Fibroblast of lung (primary cell): ENCODE data around the gene UBE2U. TPM values are rescaled to one million over a fixed set of nuclear protein-coding genes. Genes with fewer than 3 reads are reported as not detected.

ENCODE experiments used
- DNase-seq, 2 donors: peaks; one replicate each; pipeline versions ENCODE4 v3.0.0 to v3.0.0-alpha.2; 2010; ENCODE audit warnings: low read depth in 2 of 2
- H2AFZ ChIP-seq: 2 replicates; pipeline ENCODE4 v1.5.1; 2012; ENCODE audit warnings: low read length, control low read depth, inconsistent platforms
- H3K27ac ChIP-seq: 2 replicates; pipeline ENCODE4 v1.5.1; 2011; ENCODE audit warnings: low read length, control low read depth; ENCODE audit not compliant: insufficient read depth
- H3K27me3 ChIP-seq: 2 replicates; pipeline ENCODE4 v1.5.1; 2011; ENCODE audit warnings: mild to moderate bottlenecking, low read length; ENCODE audit not compliant: control insufficient read depth, insufficient read depth
- H3K36me3 ChIP-seq: 2 replicates; pipeline ENCODE4 v1.5.1; 2011; ENCODE audit warnings: low read length; ENCODE audit not compliant: control insufficient read depth, insufficient read depth
- H3K4me1 ChIP-seq: 2 replicates; pipeline ENCODE4 v1.5.1; 2011; ENCODE audit warnings: low read length; ENCODE audit not compliant: control insufficient read depth, insufficient read depth; ENCODE audit errors: extremely low read depth
- H3K4me2 ChIP-seq: 2 replicates; pipeline ENCODE4 v1.5.1; 2011; ENCODE audit warnings: low read length, control low read depth; ENCODE audit not compliant: insufficient read depth; ENCODE audit errors: extremely low read depth
- H3K4me3 ChIP-seq, 4 experiments: fragments of 200-600 bp in 1 of 4; sonication (generic) in 1 of 4; replicated peaks in 1 of 4; 2 replicates each; pipeline ENCODE4 v1.5.1; 2011 to 2016; ENCODE audit warnings: low read length in 4 of 4, low read depth in 3 of 4, mild to moderate bottlenecking in 3 of 4, control low read depth in 2 of 4, inconsistent platforms in 1 of 4, mixed read lengths in 1 of 4; ENCODE audit not compliant: insufficient read depth in 1 of 4; ENCODE audit errors: control extremely low read depth in 1 of 4
- H3K79me2 ChIP-seq: 2 replicates; pipeline ENCODE4 v1.5.1; 2012; ENCODE audit warnings: mild to moderate bottlenecking, low read length, inconsistent platforms; ENCODE audit not compliant: control insufficient read depth, insufficient read depth
- H3K9ac ChIP-seq: 2 replicates; pipeline ENCODE4 v1.5.1; 2011; ENCODE audit warnings: mild to moderate bottlenecking, low read length, control low read depth; ENCODE audit not compliant: insufficient read depth
- H3K9me3 ChIP-seq: 2 replicates; pipeline ENCODE4 v1.5.1; 2012; ENCODE audit warnings: low read depth, low read length; ENCODE audit not compliant: control insufficient read depth, insufficient read depth
- H4K20me1 ChIP-seq: 2 replicates; pipeline ENCODE4 v1.5.1; 2011; ENCODE audit warnings: low read length; ENCODE audit not compliant: control insufficient read depth, insufficient read depth; ENCODE audit errors: extremely low read depth
- CTCF ChIP-seq, 2 donors: IDR thresholded peaks in 1 of 2; conservative IDR thresholded peaks in 1 of 2; 1 replicate in 1 of 2; 2 replicates in 1 of 2; pipeline ENCODE4 v1.5.1; 2011 to 2012; ENCODE audit warnings: low read length in 2 of 2, control low read depth in 1 of 2, inconsistent platforms in 1 of 2, low read depth in 1 of 2, mild to moderate bottlenecking in 1 of 2
- EZH2 ChIP-seq: IDR thresholded peaks from 2 replicates; pipeline ENCODE4 v1.5.1; 2012; ENCODE audit warnings: low read length, control low read depth, mild to moderate bottlenecking; ENCODE audit errors: missing control alignments
- polyA plus RNA-seq, 2 donors: library from polyadenylated mRNA; depleted of rRNA in 1 of 2; stranded (reverse) in 1 of 2; unstranded in 1 of 2; fragments of >200 nt; gene quantifications; 2 replicates each; pipeline ENCODE4 v1.2.1, GENCODE V29; 2011 to 2012; ENCODE audit warnings: missing spikeins in 1 of 2
- total RNA-seq: library from RNA; depleted of rRNA; stranded (reverse); fragments of >200 nt; gene quantifications from 2 replicates; pipeline ENCODE4 v1.2.1, GENCODE V29; 2014

The UBE2U gene
- total and polyA plus RNA-seq, 2 donors (not counting 1 experiment from before 2014, with no cell fraction given) = not detected

- Histone ChIP-seq H3K4me1 (peaks cover 17% of the 10 kb centered on the region), H4K20me1 (no peaks in the 10 kb centered on the region), H2AFZ (no peak overlapping the region), H3K27ac (peak overlapping the region; percentile 67), H3K36me3 (no peaks in the 10 kb centered on the region), H3K79me2 (no peaks in the 10 kb centered on the region), H3K9me3 (no peaks in the 10 kb centered on the region), H3K4me2 (peak overlapping the region; percentile 66), H3K4me3 (no peak overlapping the region), H3K9ac (no peak overlapping the region), H3K27me3 (no peaks in the 10 kb centered on the region)
- no peak for TF ChIP-seq EZH2
- no peak for TF ChIP-seq CTCF (conservative IDR thresholded peaks at IDR 0.05 in 1 of 2, IDR thresholded peaks at IDR 0.05 in 1 of 2; ENCODE audit: low read depth in 1 of 2, low read length in 2 of 2)
- DNase-seq = peak; percentile 55 to 67
These were observed 32.2 kb upstream of the UBE2U start for GRCh38 chr1:64171246-64171645.

GRCh38 chr1:64171797-64172281 is 31.6 kb upstream of the UBE2U start:
- peak; percentile 73 to 83 for DNase-seq
- Histone ChIP-seq H3K27me3 (no peaks in the 10 kb centered on the region), H3K36me3 (no peaks in the 10 kb centered on the region), H3K79me2 (no peaks in the 10 kb centered on the region), H3K9me3 (no peaks in the 10 kb centered on the region), H3K9ac (no peak overlapping the region), H4K20me1 (no peaks in the 10 kb centered on the region), H2AFZ (no peak overlapping the region), H3K4me1 (peaks cover 17% of the 10 kb centered on the region), H3K27ac (peak overlapping the region; percentile 67), H3K4me2 (peak overlapping the region; percentile 66), H3K4me3 (peak overlapping the region in 1 of 4 experiments; percentile 39)
- TF ChIP-seq EZH2 (no peak), CTCF (conservative IDR thresholded peaks at IDR 0.05 in 1 of 2, IDR thresholded peaks at IDR 0.05 in 1 of 2; ENCODE audit: low read depth in 1 of 2, low read length in 2 of 2) (no peak)

- no peaks in the 10 kb centered on the region for H3K79me2 ChIP-seq
- peak overlapping the region; percentile 67 for H3K27ac ChIP-seq
- H3K4me3 ChIP-seq = peak overlapping the region in 1 of 4 experiments; percentile 39
- H2AFZ ChIP-seq = no peak overlapping the region
- no peaks in the 10 kb centered on the region for H3K36me3 ChIP-seq
- H3K9me3 ChIP-seq = no peaks in the 10 kb centered on the region
- peak overlapping the region; percentile 64 for H3K4me2 ChIP-seq
- DNase-seq = peak; percentile 49 to 91
- TF ChIP-seq EZH2 (no peak), CTCF (conservative IDR thresholded peaks at IDR 0.05 in 1 of 2, IDR thresholded peaks at IDR 0.05 in 1 of 2; ENCODE audit: low read depth in 1 of 2, low read length in 2 of 2) (no peak)
- H4K20me1 ChIP-seq = no peaks in the 10 kb centered on the region
- no peak overlapping the region for H3K9ac ChIP-seq
- no peaks in the 10 kb centered on the region for H3K27me3 ChIP-seq
- peaks cover 17% of the 10 kb centered on the region for H3K4me1 ChIP-seq
These were observed 30.9 kb upstream of the UBE2U start for GRCh38 chr1:64172458-64172983.
